Right atrium auricular region (tissue), 2 donors: ENCODE data around the gene MGLL. TPM values are rescaled to one million over a fixed set of nuclear protein-coding genes. Genes with fewer than 3 reads are reported as not detected.

Experiments used
- DNase-seq: peaks from one replicate; pipeline ENCODE4 v3.0.0-alpha.2; 2019; ENCODE audit warnings: low spot score
- H3K27ac ChIP-seq, 2 donors: fragments of 200-600 bp; sonication (generic); 1 replicate in 1 of 2; 2 replicates in 1 of 2; pipeline ENCODE4 v1.5.1; 2016 to 2019
- H3K27me3 ChIP-seq, 2 donors: fragments of 200-600 bp; sonication (generic); one replicate each; pipeline versions ENCODE4 v1.5.1 to v1.6.0; 2017 to 2019
- H3K36me3 ChIP-seq: fragments of 200-600 bp; sonication (generic); one replicate; pipeline ENCODE4 v1.5.1; 2016
- H3K4me1 ChIP-seq, 2 donors: fragments of 200-600 bp; sonication (generic); one replicate each; pipeline versions ENCODE4 v1.5.1 to v1.6.0; 2017 to 2019
- H3K4me3 ChIP-seq, 2 donors: fragments of 200-600 bp; sonication (generic); 1 replicate in 1 of 2; 2 replicates in 1 of 2; pipeline ENCODE4 v1.5.1; 2017 to 2019; ENCODE audit warnings: mild to moderate bottlenecking in 1 of 2, moderate library complexity in 1 of 2
- H3K9me3 ChIP-seq, 2 donors: fragments of 200-600 bp; sonication (generic); one replicate each; pipeline ENCODE4 v1.5.1; 2019
- total RNA-seq, 2 donors: library from RNA; depleted of rRNA; stranded (reverse); fragments of >200 nt; gene quantifications; one replicate each; pipeline ENCODE4 v1.1.0, GENCODE V29; 2016
- TF ChIP-seq, protein P1 (sequence below), 2 donors: fragments of 200-600 bp; sonication (generic); IDR thresholded peaks; one replicate each; pipeline ENCODE4 v1.5.1; 2019; ENCODE audit warnings: antibody characterized with exemption in 2 of 2

The MGLL gene
- total RNA-seq, 2 donors from 2014 or later: 36.3 to 46.4 TPM

DNA sequence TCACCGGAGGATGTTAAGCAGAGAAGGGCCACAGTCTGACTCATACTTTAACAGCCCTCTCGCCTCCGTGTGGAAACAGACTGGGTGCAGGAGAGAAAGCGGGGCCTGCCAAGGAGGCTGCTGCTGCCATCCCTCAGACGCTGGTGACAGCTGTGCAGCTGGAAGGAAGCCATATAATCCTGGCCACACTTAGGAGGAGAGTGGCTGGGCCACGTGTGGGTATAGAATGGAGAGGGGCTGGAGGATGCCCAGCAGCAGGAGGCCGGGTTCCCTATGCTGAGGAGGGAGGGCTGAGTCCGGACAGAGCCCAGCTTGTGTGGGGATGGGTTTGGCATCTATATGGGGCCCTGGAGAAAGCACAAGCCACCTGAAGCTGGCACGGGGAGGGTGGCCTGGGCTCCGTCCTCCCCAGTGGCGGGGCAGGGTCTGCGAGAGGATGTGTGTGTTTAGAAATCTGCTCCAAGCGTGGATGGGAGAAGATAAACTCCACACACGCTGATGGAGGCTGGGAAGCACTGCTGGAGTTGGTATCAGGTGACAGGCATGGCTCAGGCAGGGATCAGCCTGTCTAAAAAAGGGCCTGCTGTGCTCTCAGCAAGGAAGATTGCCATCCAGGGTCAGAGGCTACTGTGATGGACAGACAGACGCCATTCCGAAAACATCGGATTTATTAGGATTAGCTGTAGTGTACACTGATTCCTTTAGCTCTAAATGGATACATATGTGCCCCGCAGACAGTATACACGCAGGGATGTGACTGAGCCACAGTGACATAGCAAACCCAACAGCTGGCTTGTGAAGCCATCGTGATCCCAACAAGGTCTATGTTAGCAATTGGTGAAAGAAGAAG lies 133.7 kb downstream of the MGLL start:
- no peaks in the 10 kb centered on the region for H3K27me3 ChIP-seq
- TF ChIP-seq, protein P1, sequence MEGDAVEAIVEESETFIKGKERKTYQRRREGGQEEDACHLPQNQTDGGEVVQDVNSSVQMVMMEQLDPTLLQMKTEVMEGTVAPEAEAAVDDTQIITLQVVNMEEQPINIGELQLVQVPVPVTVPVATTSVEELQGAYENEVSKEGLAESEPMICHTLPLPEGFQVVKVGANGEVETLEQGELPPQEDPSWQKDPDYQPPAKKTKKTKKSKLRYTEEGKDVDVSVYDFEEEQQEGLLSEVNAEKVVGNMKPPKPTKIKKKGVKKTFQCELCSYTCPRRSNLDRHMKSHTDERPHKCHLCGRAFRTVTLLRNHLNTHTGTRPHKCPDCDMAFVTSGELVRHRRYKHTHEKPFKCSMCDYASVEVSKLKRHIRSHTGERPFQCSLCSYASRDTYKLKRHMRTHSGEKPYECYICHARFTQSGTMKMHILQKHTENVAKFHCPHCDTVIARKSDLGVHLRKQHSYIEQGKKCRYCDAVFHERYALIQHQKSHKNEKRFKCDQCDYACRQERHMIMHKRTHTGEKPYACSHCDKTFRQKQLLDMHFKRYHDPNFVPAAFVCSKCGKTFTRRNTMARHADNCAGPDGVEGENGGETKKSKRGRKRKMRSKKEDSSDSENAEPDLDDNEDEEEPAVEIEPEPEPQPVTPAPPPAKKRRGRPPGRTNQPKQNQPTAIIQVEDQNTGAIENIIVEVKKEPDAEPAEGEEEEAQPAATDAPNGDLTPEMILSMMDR (IDR thresholded peaks at IDR 0.05): no peak
- H3K9me3 ChIP-seq: no peaks in the 10 kb centered on the region
- no peak for DNase-seq
- H3K36me3 ChIP-seq: peaks cover 13% of the 10 kb centered on the region
- peaks cover 0 to 43% of the 10 kb centered on the region in 2 donors for H3K4me1 ChIP-seq
- H3K4me3 ChIP-seq: no peak overlapping the region
- H3K27ac ChIP-seq: peak overlapping the region; percentile 59 to 73

DNA sequence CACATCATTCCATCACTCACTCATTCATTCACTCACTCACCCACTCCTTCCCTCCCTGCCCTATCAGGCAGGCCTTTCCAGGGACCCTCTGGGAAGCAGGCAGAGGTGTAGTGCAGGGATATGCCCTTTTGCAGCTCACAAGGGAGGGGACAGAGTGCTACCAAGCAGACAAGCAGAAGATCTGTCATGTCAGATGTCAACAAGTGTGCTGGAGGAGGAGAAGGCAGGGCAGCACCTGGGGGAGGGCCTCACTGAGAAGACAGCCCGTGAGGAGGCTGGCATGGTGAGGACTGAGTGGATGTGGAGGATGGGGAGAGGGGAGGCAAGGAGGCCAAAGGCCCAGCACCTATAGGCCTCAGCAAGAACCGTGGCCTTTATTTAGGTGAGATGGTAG lies 134.3 kb downstream of the MGLL start:
- no peaks in the 10 kb centered on the region for H3K9me3 ChIP-seq
- DNase-seq: no peak
- H3K27me3 ChIP-seq: no peaks in the 10 kb centered on the region
- peaks cover 0 to 43% of the 10 kb centered on the region in 2 donors for H3K4me1 ChIP-seq
- peak overlapping the region; percentile 59 to 73 for H3K27ac ChIP-seq
- TF ChIP-seq, protein P1 (IDR thresholded peaks at IDR 0.05): no peak
- no peak overlapping the region for H3K4me3 ChIP-seq
- H3K36me3 ChIP-seq: peaks cover 7% of the 10 kb centered on the region

DNA sequence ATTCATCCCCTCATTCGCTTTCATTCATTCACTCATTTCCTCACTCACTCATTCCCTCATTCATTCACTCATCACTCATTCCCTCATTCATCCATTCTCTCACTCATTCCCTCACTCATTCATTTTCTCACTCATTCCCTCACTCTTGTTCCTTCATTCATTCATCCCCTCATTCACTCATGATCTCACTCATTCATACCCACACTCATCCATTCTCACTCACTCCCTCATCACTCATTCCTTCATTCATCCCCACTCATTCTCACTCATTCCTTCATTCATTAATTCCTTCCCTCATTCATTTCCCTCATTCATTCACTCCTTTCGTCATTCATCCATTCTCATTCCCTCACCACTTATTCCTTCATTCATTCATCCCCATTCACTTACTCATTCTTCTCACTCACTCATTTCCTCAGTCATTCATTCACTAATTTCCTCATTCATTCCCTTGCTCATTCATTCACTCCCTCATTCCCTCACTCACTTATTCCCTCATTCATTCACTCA lies 135.0 kb downstream of the MGLL start:
- Histone ChIP-seq H3K27me3 (no peaks in the 10 kb centered on the region), H3K9me3 (no peaks in the 10 kb centered on the region), H3K27ac (no peak overlapping the region), H3K4me1 (peaks cover 0 to 43% of the 10 kb centered on the region in 2 donors), H3K4me3 (no peak overlapping the region), H3K36me3 (no peaks in the 10 kb centered on the region)
- TF ChIP-seq, protein P1 (IDR thresholded peaks at IDR 0.05): no peak
- no peak for DNase-seq

DNA sequence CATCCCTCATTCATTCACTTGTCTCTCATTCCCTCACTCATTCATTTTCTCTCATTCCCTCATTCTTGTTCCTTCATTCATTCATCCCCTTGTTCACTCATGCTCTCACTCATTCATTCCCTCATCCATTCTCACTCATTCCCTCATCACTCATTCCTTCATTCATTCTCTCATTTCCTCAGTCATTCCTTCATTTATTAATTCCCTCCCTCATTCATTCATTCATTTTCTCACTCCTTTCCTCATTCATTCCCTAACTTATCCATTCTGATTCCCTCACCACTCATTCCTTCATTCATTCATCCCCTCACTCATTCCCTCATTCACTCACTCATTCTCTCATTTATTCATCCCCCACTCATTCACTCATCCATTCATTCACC lies 135.8 kb downstream of the MGLL start:
- TF ChIP-seq, protein P1 (IDR thresholded peaks at IDR 0.05): no peak
- H3K36me3 ChIP-seq: no peaks in the 10 kb centered on the region
- H3K27ac ChIP-seq: no peak overlapping the region
- no peak overlapping the region for H3K4me3 ChIP-seq
- H3K27me3 ChIP-seq: no peaks in the 10 kb centered on the region
- no peaks in the 10 kb centered on the region for H3K9me3 ChIP-seq
- peaks cover 0 to 38% of the 10 kb centered on the region in 2 donors for H3K4me1 ChIP-seq
- DNase-seq: no peak

DNA sequence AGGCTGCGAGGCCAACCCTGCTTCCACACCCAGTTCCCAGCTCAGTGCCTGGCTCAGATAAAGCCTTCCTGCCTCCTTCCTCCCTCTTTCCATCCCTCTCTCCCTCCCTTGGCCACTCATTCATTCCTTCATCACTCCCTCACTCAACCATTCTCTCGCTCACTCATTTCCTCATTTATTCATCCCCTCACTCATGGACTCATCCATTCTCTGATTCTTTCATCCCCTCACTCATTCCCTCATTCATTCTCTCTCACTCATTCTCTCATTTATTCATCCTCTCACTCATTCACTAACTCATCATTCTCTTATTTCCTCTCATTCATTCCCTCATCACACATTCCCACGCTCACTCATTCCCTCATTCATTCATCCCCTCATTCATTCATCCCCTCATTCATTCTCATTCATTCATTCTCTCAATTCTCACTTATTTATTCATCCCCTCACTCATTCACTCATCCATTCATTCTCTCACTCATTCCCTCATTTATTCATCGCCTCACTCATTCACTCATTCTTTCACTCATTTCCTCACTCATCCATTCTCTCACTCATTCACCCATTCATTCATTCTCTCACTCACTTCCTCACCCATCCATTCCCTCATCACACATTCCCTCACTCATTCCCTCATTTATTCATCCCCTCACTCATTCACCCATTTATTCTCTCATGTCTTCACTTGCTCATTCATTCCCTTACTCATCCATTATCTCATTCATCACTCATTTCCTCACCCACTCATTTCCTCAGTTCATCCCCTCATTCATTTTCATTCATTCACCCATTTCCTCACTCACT lies 136.4 kb downstream of the MGLL start:
- TF ChIP-seq, protein P1 (IDR thresholded peaks at IDR 0.05): no peak

More for the DNA sequence above, 136.4 kb downstream of the MGLL start:
- no peaks in the 10 kb centered on the region for H3K27me3 ChIP-seq
- H3K36me3 ChIP-seq: no peaks in the 10 kb centered on the region
- peaks cover 0 to 32% of the 10 kb centered on the region in 2 donors for H3K4me1 ChIP-seq
- H3K27ac ChIP-seq: no peak overlapping the region
- no peak for DNase-seq
- no peaks in the 10 kb centered on the region for H3K9me3 ChIP-seq
- H3K4me3 ChIP-seq: no peak overlapping the region
